Measurements from ENCODE around the gene CHMP1A. TPM values are rescaled to one million over a fixed set of nuclear protein-coding genes. Genes with fewer than 3 reads are reported as not detected.

The CHMP1A gene
- total RNA-seq (2022; extraction: Qiagen RNA extraction; ENCODE audit: low read depth), result 93.1 to 112 TPM (median 95.7 TPM) in 5 replicates

GRCh38 chr16:89657442-89658220 lies at the start of gene CHMP1A, which contains the start of gene SPATA33:
Gene CHMP1A, minus strand, starts transcription at chr16:89657708. Its CDS starts 120 bp downstream, at chr16:89657588.
Gene SPATA33, plus strand, starts transcription at chr16:89657836. Its CDS starts 76 bp downstream, at chr16:89657912.

GRCh38 chr16:89701425-89702406 lies 44.2 kb upstream of the CHMP1A start, which contains the start of gene SPATA2L:
Gene SPATA2L, minus strand, starts transcription at chr16:89701705. Its CDS starts 473 bp downstream, at chr16:89701232.

GRCh38 chr16:89686520-89687091 lies 29.1 kb upstream of the CHMP1A start, which contains the start of gene CDK10:
Gene CDK10, plus strand, starts transcription at chr16:89686689. Its CDS starts 22 bp downstream, at chr16:89686711.

GRCh38 chr16:89613231-89613953 lies 44.1 kb downstream of the CHMP1A start, which contains the start of gene DPEP1:
Gene DPEP1, plus strand, starts transcription at chr16:89613642. Its CDS starts 16,769 bp downstream, at chr16:89630411.

Other genes starting within 250 kb of the CHMP1A start
- 91.8 to 122 TPM (median 119 TPM) in 5 replicates for gene ANKRD11, start 167.1 kb downstream of the CHMP1A start, total RNA-seq (2022; extraction: Qiagen RNA extraction; ENCODE audit: low read depth)
- 98.9 to 113 TPM (median 104 TPM) in 5 replicates for gene SPG7, start 149.3 kb downstream of the CHMP1A start, total RNA-seq (2022; extraction: Qiagen RNA extraction; ENCODE audit: low read depth)
- 3,635 to 4,439 TPM (median 4,294 TPM) in 5 replicates for gene RPL13, start 97.0 kb downstream of the CHMP1A start, total RNA-seq (2022; extraction: Qiagen RNA extraction; ENCODE audit: low read depth)
- 58.4 to 79.5 TPM (median 75.2 TPM) in 5 replicates for gene CPNE7, start 82.0 kb downstream of the CHMP1A start, total RNA-seq (2022; extraction: Qiagen RNA extraction; ENCODE audit: low read depth)
- gene DPEP1, start 44.1 kb downstream of the CHMP1A start, total RNA-seq (2022; extraction: Qiagen RNA extraction; ENCODE audit: low read depth), result 0.87 to 2.3 TPM (median 1.2 TPM) in 5 replicates
- 14.4 to 18.4 TPM (median 17.0 TPM) in 5 replicates for gene SPATA33, start 128 bp upstream of the CHMP1A start, total RNA-seq (2022; extraction: Qiagen RNA extraction; ENCODE audit: low read depth)
- 37.1 to 79.5 TPM (median 45.3 TPM) in 5 replicates for gene CDK10, start 29.0 kb upstream of the CHMP1A start, total RNA-seq (2022; extraction: Qiagen RNA extraction; ENCODE audit: low read depth)
- 9.7 to 12.5 TPM (median 11.6 TPM) in 5 replicates for gene SPATA2L, start 44.0 kb upstream of the CHMP1A start, total RNA-seq (2022; extraction: Qiagen RNA extraction; ENCODE audit: low read depth)
- 4.0 to 5.2 TPM (median 4.8 TPM) in 5 replicates for gene VPS9D1, start 63.2 kb upstream of the CHMP1A start, total RNA-seq (2022; extraction: Qiagen RNA extraction; ENCODE audit: low read depth)
- gene ZNF276, start 63.8 kb upstream of the CHMP1A start, total RNA-seq (2022; extraction: Qiagen RNA extraction; ENCODE audit: low read depth), result 17.4 to 22.3 TPM (median 19.0 TPM) in 5 replicates
- 25.2 to 38.5 TPM (median 34.0 TPM) in 5 replicates for gene FANCA, start 158.9 kb upstream of the CHMP1A start, total RNA-seq (2022; extraction: Qiagen RNA extraction; ENCODE audit: low read depth)
- gene SPIRE2, start 170.8 kb upstream of the CHMP1A start, total RNA-seq (2022; extraction: Qiagen RNA extraction; ENCODE audit: low read depth), result 5.9 to 8.4 TPM (median 7.9 TPM) in 5 replicates
- gene TCF25, start 215.9 kb upstream of the CHMP1A start, total RNA-seq (2022; extraction: Qiagen RNA extraction; ENCODE audit: low read depth), result 60.9 to 74.7 TPM (median 73.0 TPM) in 5 replicates